H9 (cell line): ENCODE data around the gene RABL3. TPM values are rescaled to one million over a fixed set of nuclear protein-coding genes. Genes with fewer than 3 reads are reported as not detected.

ENCODE experiments used
- DNase-seq: peaks from one replicate; pipeline ENCODE4 v3.0.0-alpha.2; 2017
- H2AFZ ChIP-seq: one replicate; pipeline ENCODE4 v1.6.1; 2013; ENCODE audit warnings: mild to moderate bottlenecking, low read length, control low read depth, moderate library complexity
- H2AK5ac ChIP-seq: 2 replicates; pipeline ENCODE4 v1.6.1; 2013; ENCODE audit warnings: low read length, control low read depth, mixed read lengths; ENCODE audit not compliant: insufficient read length
- H2BK120ac ChIP-seq: one replicate; pipeline ENCODE4 v1.6.1; 2013; ENCODE audit warnings: low read depth, mild to moderate bottlenecking, low read length, control low read depth, inconsistent platforms; ENCODE audit not compliant: poor library complexity, severe bottlenecking
- H2BK12ac ChIP-seq: 2 replicates; pipeline ENCODE4 v1.6.1; 2013; ENCODE audit warnings: low read length, control low read depth, mixed read lengths, low read depth; ENCODE audit not compliant: insufficient read length
- H2BK15ac ChIP-seq: 2 replicates; pipeline ENCODE4 v1.6.1; 2013; ENCODE audit warnings: low read depth, low read length, control low read depth
- H2BK20ac ChIP-seq: one replicate; pipeline ENCODE4 v1.6.1; 2013; ENCODE audit warnings: low read depth, mild to moderate bottlenecking, low read length, control low read depth, inconsistent platforms; ENCODE audit not compliant: poor library complexity, severe bottlenecking
- H2BK5ac ChIP-seq: 2 replicates; pipeline ENCODE4 v1.6.1; 2013; ENCODE audit warnings: low read length, control low read depth, mixed read lengths; ENCODE audit not compliant: insufficient read length
- H3K14ac ChIP-seq: 2 replicates; pipeline ENCODE4 v1.6.1; 2013; ENCODE audit warnings: low read length, control low read depth; ENCODE audit not compliant: insufficient read depth
- H3K18ac ChIP-seq: 2 replicates; pipeline ENCODE4 v1.6.1; 2013; ENCODE audit warnings: low read depth, mild to moderate bottlenecking, mixed read lengths, low read length, control low read depth; ENCODE audit not compliant: insufficient read length
- H3K23ac ChIP-seq: 2 replicates; pipeline ENCODE4 v1.6.1; 2013; ENCODE audit warnings: low read length, control low read depth, mixed read lengths, low read depth; ENCODE audit not compliant: insufficient read length
- H3K23me2 ChIP-seq: 2 replicates; pipeline ENCODE4 v1.6.1; 2013; ENCODE audit warnings: low read depth, mild to moderate bottlenecking, mixed read lengths, low read length, control low read depth; ENCODE audit not compliant: insufficient read length, poor library complexity, severe bottlenecking
- H3K27ac ChIP-seq: 2 replicates; pipeline ENCODE4 v1.5.1; 2013; ENCODE audit warnings: low read length, control low read depth, mixed read lengths, low read depth; ENCODE audit not compliant: insufficient read length
- H3K27me3 ChIP-seq: 2 replicates; pipeline ENCODE4 v1.6.1; 2013; ENCODE audit warnings: low read length, control low read depth, inconsistent platforms; ENCODE audit not compliant: insufficient read depth
- H3K4ac ChIP-seq: 2 replicates; pipeline ENCODE4 v1.6.1; 2013; ENCODE audit warnings: low read depth, mild to moderate bottlenecking, control low read depth, inconsistent platforms, low read length, moderate library complexity
- H3K4me1 ChIP-seq: 2 replicates; pipeline ENCODE4 v1.6.1; 2013; ENCODE audit warnings: low read length, control low read depth, inconsistent platforms; ENCODE audit not compliant: insufficient read depth
- H3K4me2 ChIP-seq: 2 replicates; pipeline ENCODE4 v1.6.1; 2013; ENCODE audit warnings: low read length, control low read depth, mixed read lengths; ENCODE audit not compliant: insufficient read length, insufficient read depth
- H3K56ac ChIP-seq: 2 replicates; pipeline ENCODE4 v1.6.1; 2013; ENCODE audit warnings: low read depth, mild to moderate bottlenecking, mixed read lengths, low read length, control low read depth; ENCODE audit not compliant: insufficient read length
- H3K79me1 ChIP-seq: 2 replicates; pipeline ENCODE4 v1.6.1; 2013; ENCODE audit warnings: low read depth, mild to moderate bottlenecking, moderate library complexity, low read length, control low read depth, inconsistent platforms; ENCODE audit not compliant: insufficient read depth, poor library complexity, severe bottlenecking
- H3K79me2 ChIP-seq: 2 replicates; pipeline ENCODE4 v1.6.1; 2013; ENCODE audit warnings: low read length, control low read depth, inconsistent platforms; ENCODE audit not compliant: insufficient read depth
- H3K9ac ChIP-seq: 2 replicates; pipeline ENCODE4 v1.6.1; 2013; ENCODE audit warnings: low read length, control low read depth, mixed read lengths; ENCODE audit not compliant: insufficient read length; ENCODE audit errors: extremely low read depth
- H3K9me3 ChIP-seq: one replicate; pipeline ENCODE4 v1.6.1; 2013; ENCODE audit warnings: low read depth, low read length, inconsistent platforms; ENCODE audit not compliant: control insufficient read depth
- H3T11ph ChIP-seq: one replicate; pipeline ENCODE4 v1.6.1; 2013; ENCODE audit warnings: mild to moderate bottlenecking, low read length, control low read depth, inconsistent platforms
- H4K20me1 ChIP-seq: one replicate; pipeline ENCODE4 v1.6.1; 2013; ENCODE audit not compliant: control insufficient read depth, insufficient read length, insufficient read depth
- H4K5ac ChIP-seq: 2 replicates; pipeline ENCODE4 v1.6.1; 2013; ENCODE audit warnings: low read depth, mild to moderate bottlenecking, mixed read lengths, low read length, control low read depth; ENCODE audit not compliant: insufficient read length
- H4K8ac ChIP-seq: replicated peaks from 2 replicates; pipeline ENCODE4 v1.6.1; 2013; ENCODE audit warnings: low read length, control low read depth, mixed read lengths, low read depth; ENCODE audit not compliant: insufficient read length
- H4K91ac ChIP-seq: 2 replicates; pipeline ENCODE4 v1.6.1; 2013; ENCODE audit warnings: low read depth, mild to moderate bottlenecking, moderate library complexity, mixed read lengths, low read length, control low read depth; ENCODE audit not compliant: insufficient read length
- H3K27ac Mint-ChIP-seq, 3 experiments: 2 replicates in 2 of 3; 3 replicates in 1 of 3; pipeline ENCODE4 v1.8.0; 2020 to 2021; ENCODE audit warnings: mixed read lengths in 3 of 3, mild to moderate bottlenecking in 1 of 3, moderate library complexity in 1 of 3
- H3K27me3 Mint-ChIP-seq: 2 replicates; pipeline ENCODE4 v1.8.0; 2021; ENCODE audit warnings: low read depth, mild to moderate bottlenecking, moderate library complexity, mixed read lengths
- H3K36me3 Mint-ChIP-seq, 3 experiments: 2 replicates in 2 of 3; 3 replicates in 1 of 3; pipeline ENCODE4 v1.8.0; 2020 to 2021; ENCODE audit warnings: low read depth in 3 of 3, mixed read lengths in 3 of 3; ENCODE audit not compliant: insufficient read depth in 1 of 3
- H3K4me1 Mint-ChIP-seq, 2 experiments: 2 replicates each; pipeline ENCODE4 v1.8.0; 2020; ENCODE audit warnings: mixed read lengths in 2 of 2
- H3K4me3 Mint-ChIP-seq, 2 experiments: 2 replicates in 1 of 2; 3 replicates in 1 of 2; pipeline ENCODE4 v1.8.0; 2020 to 2021; ENCODE audit warnings: mild to moderate bottlenecking in 2 of 2, mixed read lengths in 2 of 2, moderate library complexity in 1 of 2
- H3K9me3 Mint-ChIP-seq, 2 experiments: 2 replicates in 1 of 2; 3 replicates in 1 of 2; pipeline ENCODE4 v1.8.0; 2020; ENCODE audit warnings: mild to moderate bottlenecking in 2 of 2, mixed read lengths in 2 of 2, moderate library complexity in 1 of 2
- WGBS: extraction: QIAGEN DNeasy Blood & Tissue Kit; methylation state at CpG from one replicate; pipeline ENCODE4 v1.1.7; 2013; ENCODE audit warnings: missing lambda C conversion rate, low lambda C conversion rate, mixed read lengths; ENCODE audit not compliant: insufficient read length; ENCODE audit errors: extremely low coverage; 5-methylcytosine and 5-hydroxymethylcytosine counted together
- total RNA-seq: library from RNA; stranded (reverse); gene quantifications from 2 replicates; pipeline ENCODE4 v1.2.1, GENCODE V29; 2021
- TF ChIP-seq, protein P1 (sequence below): fragments of 200-600 bp; sonication (generic); conservative IDR thresholded peaks from 3 replicates; pipeline ENCODE4 v1.8.0; 2021; ENCODE audit warnings: antibody characterized with exemption, mild to moderate bottlenecking

The RABL3 gene
- total RNA-seq, 1 experiment from 2014 or later = 26.7 TPM

DNA sequence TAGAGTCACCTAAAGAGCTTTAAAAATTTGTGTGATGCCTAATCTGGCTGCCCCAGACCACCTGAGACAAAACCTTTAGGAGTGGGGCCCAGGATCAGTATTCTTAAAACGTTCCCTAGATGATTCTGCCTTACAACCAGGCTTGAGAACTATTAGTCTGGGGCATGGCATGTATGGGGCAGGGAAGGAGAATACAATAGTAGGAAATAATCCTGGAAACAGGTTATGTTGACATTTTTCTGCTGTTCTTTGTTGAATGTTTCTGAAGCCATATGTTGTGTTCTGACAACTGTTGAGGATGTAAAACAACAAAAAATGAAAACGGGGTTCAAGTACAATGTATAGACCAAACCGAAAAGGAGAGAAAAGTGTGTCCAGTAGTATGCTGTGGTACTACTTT, 3.1 kb upstream of the RABL3 start:
- Histone ChIP-seq H3T11ph (no peak overlapping the region), H3K23ac (no peak overlapping the region), H3K27ac (no peak overlapping the region), H3K14ac (no peak overlapping the region), H2BK12ac (no peak overlapping the region), H3K9ac (no peak overlapping the region), H3K18ac (no peak overlapping the region), H3K9me3 (no peaks in the 10 kb centered on the region), H2BK5ac (no peak overlapping the region), H2BK20ac (no peak overlapping the region), H4K5ac (no peak overlapping the region), H4K20me1 (no peaks in the 10 kb centered on the region), H3K4me1 (no peaks in the 10 kb centered on the region), H4K8ac (no peak overlapping the region), H2BK15ac (no peak overlapping the region), H3K23me2 (peaks cover 9% of the 10 kb centered on the region), H2AK5ac (no peak overlapping the region), H2AFZ (no peak overlapping the region), H3K79me2 (peaks cover 32% of the 10 kb centered on the region; the same call in 1 of the 2 replicates), H3K27me3 (no peaks in the 10 kb centered on the region), H3K79me1 (peaks cover 9% of the 10 kb centered on the region), H3K4me2 (no peak overlapping the region), H3K4ac (no peak overlapping the region), H4K91ac (no peak overlapping the region), H2BK120ac (no peak overlapping the region), H3K56ac (no peak overlapping the region)
- no CpG with 5 or more reads among the region's 3 CpGs for WGBS
- peak overlapping the region in 1 of 3 experiments; percentile 52; a peak in 2 of 7 replicates for H3K27ac Mint-ChIP-seq
- H3K4me3 Mint-ChIP-seq = no peak overlapping the region; a peak in 1 of 5 replicates
- H3K36me3 Mint-ChIP-seq = peaks cover 22 to 26% (median 26%) of the 10 kb centered on the region in 3 experiments
- TF ChIP-seq, protein P1, sequence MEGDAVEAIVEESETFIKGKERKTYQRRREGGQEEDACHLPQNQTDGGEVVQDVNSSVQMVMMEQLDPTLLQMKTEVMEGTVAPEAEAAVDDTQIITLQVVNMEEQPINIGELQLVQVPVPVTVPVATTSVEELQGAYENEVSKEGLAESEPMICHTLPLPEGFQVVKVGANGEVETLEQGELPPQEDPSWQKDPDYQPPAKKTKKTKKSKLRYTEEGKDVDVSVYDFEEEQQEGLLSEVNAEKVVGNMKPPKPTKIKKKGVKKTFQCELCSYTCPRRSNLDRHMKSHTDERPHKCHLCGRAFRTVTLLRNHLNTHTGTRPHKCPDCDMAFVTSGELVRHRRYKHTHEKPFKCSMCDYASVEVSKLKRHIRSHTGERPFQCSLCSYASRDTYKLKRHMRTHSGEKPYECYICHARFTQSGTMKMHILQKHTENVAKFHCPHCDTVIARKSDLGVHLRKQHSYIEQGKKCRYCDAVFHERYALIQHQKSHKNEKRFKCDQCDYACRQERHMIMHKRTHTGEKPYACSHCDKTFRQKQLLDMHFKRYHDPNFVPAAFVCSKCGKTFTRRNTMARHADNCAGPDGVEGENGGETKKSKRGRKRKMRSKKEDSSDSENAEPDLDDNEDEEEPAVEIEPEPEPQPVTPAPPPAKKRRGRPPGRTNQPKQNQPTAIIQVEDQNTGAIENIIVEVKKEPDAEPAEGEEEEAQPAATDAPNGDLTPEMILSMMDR = no peak
- H3K27me3 Mint-ChIP-seq = no peaks in the 10 kb centered on the region
- peaks cover 24 to 35% of the 10 kb centered on the region in 2 experiments for H3K4me1 Mint-ChIP-seq
- no peak for DNase-seq
- peaks cover 5 to 10% of the 10 kb centered on the region in 2 experiments for H3K9me3 Mint-ChIP-seq
